ENCODE measurements around the gene FA2H. TPM values are rescaled to one million over a fixed set of nuclear protein-coding genes. Genes with fewer than 3 reads are reported as not detected.

The FA2H gene
- total and polyA plus RNA-seq, 2 of the 13 experiments (the other 11 are each of a cell fraction or from before 2014, with no cell fraction given) = 0.20 TPM; not detected in 1

DNA sequence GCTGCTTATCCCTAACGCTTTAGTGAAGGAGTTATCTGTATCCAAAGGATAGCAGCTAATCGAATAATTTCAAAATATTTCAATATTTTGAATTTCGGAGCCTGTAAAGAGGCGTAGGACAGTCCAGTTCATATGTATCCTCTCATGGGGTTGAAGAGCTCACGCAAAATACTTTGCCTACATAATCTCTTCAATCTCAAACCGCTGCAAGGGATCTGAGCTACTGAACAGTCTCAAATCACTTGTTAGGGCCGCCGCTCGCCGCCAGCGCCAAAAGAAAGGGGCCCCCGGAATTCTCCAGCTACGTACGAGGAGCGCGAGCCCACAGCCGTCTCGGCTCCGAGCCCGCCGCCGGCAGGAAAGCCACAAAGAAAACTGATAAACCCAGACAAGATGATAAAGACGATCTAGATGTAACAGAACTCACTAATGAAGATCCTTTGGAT is 107.3 kb downstream of the FA2H start:
- DNase-seq (ENCODE audit: low spot score) = peak; percentile 41
- peaks cover 46% of the 10 kb centered on the region for H3K4me1 ChIP-seq (ENCODE audit: insufficient read depth, low read length)
- POLR2A ChIA-PET = interaction anchor here (0.6 to 2.9 kb wide), 12 partner anchors 9 to 293 kb away, joined by 3 to 22 read pairs (median 5); partner anchors contain the start of genes GLG1 and MLKL
- no peak for TF ChIP-seq ZNF18 (CRISPR knock-in tag; IDR thresholded peaks at IDR 0.05; ENCODE audit: insufficient replicate concordance)
- TF ChIP-seq ZBED4 (CRISPR knock-in tag; IDR thresholded peaks at IDR 0.05; ENCODE audit: borderline replicate concordance) = peak; percentile 23; the same call in 1 of the 2 replicates
- peak; percentile 6 for TF ChIP-seq ASH2L (IDR thresholded peaks at IDR 0.05; ENCODE audit: insufficient read length, low read depth, low read length)
- no peak for TF ChIP-seq RARA (CRISPR knock-in tag; IDR thresholded peaks at IDR 0.05)
- no peak for TF ChIP-seq ZNF7 (CRISPR knock-in tag; IDR thresholded peaks at IDR 0.05)
- TF ChIP-seq NFYB (CRISPR knock-in tag; IDR thresholded peaks at IDR 0.05) = no peak
- no peak for TF ChIP-seq ZNF232 (CRISPR knock-in tag; IDR thresholded peaks at IDR 0.05; ENCODE audit: borderline replicate concordance)
- peak; percentile 43; the same call in 1 of the 2 replicates for TF ChIP-seq ZBTB7B (CRISPR knock-in tag; IDR thresholded peaks at IDR 0.05)
- no peak for TF ChIP-seq STAT5B (CRISPR knock-in tag; IDR thresholded peaks at IDR 0.05)
- no peak; the same call in 1 of the 2 replicates for TF ChIP-seq FOXA3 (CRISPR knock-in tag; IDR thresholded peaks at IDR 0.05)
- no peak for TF ChIP-seq ARHGAP35 (CRISPR knock-in tag; IDR thresholded peaks at IDR 0.05; ENCODE audit: borderline replicate concordance)
- no peak for TF ChIP-seq SP4 (CRISPR knock-in tag; IDR thresholded peaks at IDR 0.05)
- TF ChIP-seq ATF7-NPFF (CRISPR knock-in tag; IDR thresholded peaks at IDR 0.05; ENCODE audit: low read depth) = no peak
- TF ChIP-seq SNAI1 (CRISPR knock-in tag; IDR thresholded peaks at IDR 0.05; ENCODE audit: borderline replicate concordance) = 0 out of 2 replicates have a peak, but pooled peaks have one; percentile 11
- TF ChIP-seq TFDP1 (CRISPR knock-in tag; IDR thresholded peaks at IDR 0.05; ENCODE audit: borderline replicate concordance) = no peak
- 0 out of 2 replicates have a peak, but pooled peaks have one; percentile 12 for TF ChIP-seq ONECUT2 (CRISPR knock-in tag; IDR thresholded peaks at IDR 0.05)
- no peak for TF ChIP-seq FOXM1 (CRISPR knock-in tag; IDR thresholded peaks at IDR 0.05)
- no peak; the same call in 1 of the 2 replicates for TF ChIP-seq MBD4 (IDR thresholded peaks at IDR 0.05; ENCODE audit: borderline replicate concordance, low read length)
- TF ChIP-seq ZNF883 (CRISPR knock-in tag; IDR thresholded peaks at IDR 0.05; ENCODE audit: not compliant biosample characterization) = no peak

More for the DNA sequence above, 107.3 kb downstream of the FA2H start:
- peak overlapping the region; percentile 80 to 98 (median 81) for H3K4me3 ChIP-seq (replicated peaks in 1 of 3; ENCODE audit: insufficient read depth in 1 of 3, low read depth in 2 of 3, low read length in 3 of 3)
- intact Hi-C loops (cut with micrococcal nuclease; ENCODE audit: unreplicated experiment) = loop anchor here (5.0 kb wide), 1 partner anchor 40 kb away; no protein-coding TSS in a partner anchor
- BruUV-seq (replicated peaks) = TSS peak; percentile 94
- peaks cover 40% of the 10 kb centered on the region for H3K79me2 ChIP-seq (ENCODE audit: insufficient read depth, low read length)
- no peaks in the 10 kb centered on the region for H3K9me3 ChIP-seq (ENCODE audit: low read length)
- peak overlapping the region; percentile 92 for H2AFZ ChIP-seq (ENCODE audit: low read length)
- under 1% methylated on average over 23 of the region's 23 CpGs for WGBS (ENCODE audit: low lambda C conversion rate)
- peak overlapping the region; percentile 73 for H3K27ac ChIP-seq (ENCODE audit: extremely low read length, insufficient read depth, low read length)
- in situ Hi-C loops (cut with HindIII; ENCODE audit: extremely low pct_ligation_motif_present, low pct_unique_long_range_greater_than_20kb) = no loop called here
- FAIRE-seq = no peak
- H4K20me1 ChIP-seq (ENCODE audit: insufficient read depth, low read length) = no peaks in the 10 kb centered on the region
- ATAC-seq = peak; percentile 28
- H3K27me3 ChIP-seq (ENCODE audit: control insufficient read depth in 1 of 2, insufficient read depth in 2 of 2, low read length in 2 of 2) = no peaks in the 10 kb centered on the region
- H3K9ac ChIP-seq (ENCODE audit: insufficient read depth, low read depth, low read length) = peak overlapping the region; percentile 95
- H3K4me2 ChIP-seq (ENCODE audit: low read depth, low read length) = peak overlapping the region; percentile 71
- CTCF ChIA-PET (ENCODE audit: low intra/inter-chr PET ratio, low total read pairs) = no interaction called here
- H3K36me3 ChIP-seq (replicated peaks in 1 of 2; ENCODE audit: control insufficient read depth in 1 of 2, insufficient read depth in 2 of 2, low read length in 2 of 2) = peaks cover 9 to 25% of the 10 kb centered on the region in 2 experiments; a peak in 4 of 5 replicates
